ENCODE measurements around the gene CLASP1. TPM values are rescaled to one million over a fixed set of nuclear protein-coding genes. Genes with fewer than 3 reads are reported as not detected.
A peak's percentile ranks its signal among the peaks of the same experiment; 100 is the strongest.

CLASP1 gene
- total RNA-seq, 1 experiment from 2014 or later: 49.2 TPM

DNA sequence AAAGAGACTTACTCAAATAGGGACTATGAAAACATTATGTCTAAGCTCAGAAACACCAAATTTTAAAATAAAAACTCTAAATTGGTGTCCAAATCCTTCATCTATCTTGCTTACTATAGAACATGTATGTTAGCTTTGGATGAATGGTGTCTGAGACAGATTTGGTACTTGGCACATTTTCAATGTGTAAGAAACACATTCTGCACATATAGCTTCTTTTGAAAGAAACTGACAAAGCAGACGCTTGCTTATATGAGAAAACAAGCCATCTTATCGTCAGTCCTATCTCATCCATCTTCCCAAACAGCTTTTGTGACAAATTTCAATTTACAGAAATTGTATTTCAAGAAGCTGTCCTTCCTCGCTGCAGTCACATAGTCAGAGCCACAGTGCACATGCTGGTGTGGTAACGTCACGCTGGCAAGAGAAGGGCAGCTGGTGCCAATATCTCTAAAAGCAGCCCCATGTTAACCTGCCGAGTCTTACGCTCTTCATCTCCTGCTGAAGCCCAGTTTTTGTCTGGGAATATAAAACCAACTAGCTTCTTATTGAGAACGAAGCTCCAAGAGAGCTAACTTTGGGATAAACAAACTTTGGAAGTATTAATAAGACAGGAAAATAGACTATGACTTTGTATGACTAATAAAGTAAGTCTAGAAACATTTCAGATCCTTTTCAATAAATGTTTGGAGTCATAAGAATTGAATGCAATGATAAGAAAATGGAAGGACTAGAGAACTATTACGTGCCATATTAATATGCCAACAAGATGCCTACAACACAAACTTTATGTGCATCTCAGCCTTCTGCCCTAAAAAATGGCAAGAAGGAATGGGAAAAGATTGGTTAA is 289.3 kb downstream of the CLASP1 start:
- in situ Hi-C loops (cut with HindIII; ENCODE audit: low pct_unique_long_range_greater_than_20kb, low sequenced_read_pairs): no loop called here
- Histone ChIP-seq H3K27me3 (ENCODE audit: control insufficient read depth, insufficient read depth, low read length) (no peaks in the 10 kb centered on the region), H3K27ac (ENCODE audit: low read length) (no peak overlapping the region), H3K36me3 (ENCODE audit: control insufficient read depth, insufficient read depth, low read length) (no peaks in the 10 kb centered on the region; the same call in 1 of the 2 replicates), H3K4me3 (ENCODE audit: low read depth in 2 of 2, low read length in 2 of 2) (no peak overlapping the region), H3K9me3 (ENCODE audit: control insufficient read depth, insufficient read depth, low read depth, low read length) (no peaks in the 10 kb centered on the region), H3K4me1 (ENCODE audit: control insufficient read depth, insufficient read depth, low read length) (peaks cover 18% of the 10 kb centered on the region)
- intact Hi-C loops (cut with micrococcal nuclease; ENCODE audit: unreplicated experiment): loop anchor here (10.0 kb wide), 1 partner anchor 265 kb away; no protein-coding TSS in a partner anchor
- POLR2A ChIA-PET: interaction anchor here (0.5 kb wide), 2 partner anchors 22 to 163 kb away, joined by 4 to 6 read pairs; no protein-coding TSS in a partner anchor
- CTCF ChIA-PET: no interaction called here
- peak; percentile 27 for DNase-seq (ENCODE audit: low read depth, low spot score)
- BruUV-seq (replicated peaks): no TSS peak
- no peak for ATAC-seq
- TF ChIP-seq, protein P1, sequence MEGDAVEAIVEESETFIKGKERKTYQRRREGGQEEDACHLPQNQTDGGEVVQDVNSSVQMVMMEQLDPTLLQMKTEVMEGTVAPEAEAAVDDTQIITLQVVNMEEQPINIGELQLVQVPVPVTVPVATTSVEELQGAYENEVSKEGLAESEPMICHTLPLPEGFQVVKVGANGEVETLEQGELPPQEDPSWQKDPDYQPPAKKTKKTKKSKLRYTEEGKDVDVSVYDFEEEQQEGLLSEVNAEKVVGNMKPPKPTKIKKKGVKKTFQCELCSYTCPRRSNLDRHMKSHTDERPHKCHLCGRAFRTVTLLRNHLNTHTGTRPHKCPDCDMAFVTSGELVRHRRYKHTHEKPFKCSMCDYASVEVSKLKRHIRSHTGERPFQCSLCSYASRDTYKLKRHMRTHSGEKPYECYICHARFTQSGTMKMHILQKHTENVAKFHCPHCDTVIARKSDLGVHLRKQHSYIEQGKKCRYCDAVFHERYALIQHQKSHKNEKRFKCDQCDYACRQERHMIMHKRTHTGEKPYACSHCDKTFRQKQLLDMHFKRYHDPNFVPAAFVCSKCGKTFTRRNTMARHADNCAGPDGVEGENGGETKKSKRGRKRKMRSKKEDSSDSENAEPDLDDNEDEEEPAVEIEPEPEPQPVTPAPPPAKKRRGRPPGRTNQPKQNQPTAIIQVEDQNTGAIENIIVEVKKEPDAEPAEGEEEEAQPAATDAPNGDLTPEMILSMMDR (IDR thresholded peaks at IDR 0.05): no peak
- TF ChIP-seq, protein P2, sequence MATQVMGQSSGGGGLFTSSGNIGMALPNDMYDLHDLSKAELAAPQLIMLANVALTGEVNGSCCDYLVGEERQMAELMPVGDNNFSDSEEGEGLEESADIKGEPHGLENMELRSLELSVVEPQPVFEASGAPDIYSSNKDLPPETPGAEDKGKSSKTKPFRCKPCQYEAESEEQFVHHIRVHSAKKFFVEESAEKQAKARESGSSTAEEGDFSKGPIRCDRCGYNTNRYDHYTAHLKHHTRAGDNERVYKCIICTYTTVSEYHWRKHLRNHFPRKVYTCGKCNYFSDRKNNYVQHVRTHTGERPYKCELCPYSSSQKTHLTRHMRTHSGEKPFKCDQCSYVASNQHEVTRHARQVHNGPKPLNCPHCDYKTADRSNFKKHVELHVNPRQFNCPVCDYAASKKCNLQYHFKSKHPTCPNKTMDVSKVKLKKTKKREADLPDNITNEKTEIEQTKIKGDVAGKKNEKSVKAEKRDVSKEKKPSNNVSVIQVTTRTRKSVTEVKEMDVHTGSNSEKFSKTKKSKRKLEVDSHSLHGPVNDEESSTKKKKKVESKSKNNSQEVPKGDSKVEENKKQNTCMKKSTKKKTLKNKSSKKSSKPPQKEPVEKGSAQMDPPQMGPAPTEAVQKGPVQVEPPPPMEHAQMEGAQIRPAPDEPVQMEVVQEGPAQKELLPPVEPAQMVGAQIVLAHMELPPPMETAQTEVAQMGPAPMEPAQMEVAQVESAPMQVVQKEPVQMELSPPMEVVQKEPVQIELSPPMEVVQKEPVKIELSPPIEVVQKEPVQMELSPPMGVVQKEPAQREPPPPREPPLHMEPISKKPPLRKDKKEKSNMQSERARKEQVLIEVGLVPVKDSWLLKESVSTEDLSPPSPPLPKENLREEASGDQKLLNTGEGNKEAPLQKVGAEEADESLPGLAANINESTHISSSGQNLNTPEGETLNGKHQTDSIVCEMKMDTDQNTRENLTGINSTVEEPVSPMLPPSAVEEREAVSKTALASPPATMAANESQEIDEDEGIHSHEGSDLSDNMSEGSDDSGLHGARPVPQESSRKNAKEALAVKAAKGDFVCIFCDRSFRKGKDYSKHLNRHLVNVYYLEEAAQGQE (IDR thresholded peaks at IDR 0.05; ENCODE audit: insufficient read depth in 1 of 2, low read depth in 2 of 2, low read length in 1 of 2): no peak
- TF ChIP-seq SIN3A (IDR thresholded peaks at IDR 0.05; ENCODE audit: borderline replicate concordance, insufficient read depth, low read depth, low read length) (no peak), TCF7L2 (IDR thresholded peaks at IDR 0.05; ENCODE audit: low read depth, low read length) (no peak), POLR2AphosphoS5 (IDR thresholded peaks at IDR 0.05; ENCODE audit: low read depth, low read length) (no peak)

DNA sequence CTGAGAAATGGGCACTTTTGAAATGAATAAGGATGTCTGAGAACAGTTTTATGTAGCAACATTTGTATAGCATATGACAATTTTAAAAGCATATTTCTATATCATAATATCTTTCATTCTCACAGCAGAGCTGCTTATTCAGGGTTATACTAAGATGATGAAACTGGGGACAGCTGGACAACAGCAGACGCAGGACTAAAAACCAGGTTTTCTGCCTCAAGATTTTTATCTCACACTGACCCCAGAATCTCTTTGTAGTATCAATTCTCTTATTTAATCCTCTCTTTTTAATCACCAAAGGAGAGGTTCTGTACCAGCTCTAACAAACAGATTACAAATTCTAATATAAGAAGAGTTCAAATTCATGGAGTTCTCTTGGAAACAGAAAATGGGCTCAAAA is 290.1 kb downstream of the CLASP1 start:
- Histone ChIP-seq H3K27ac (ENCODE audit: low read length) (no peak overlapping the region), H3K27me3 (ENCODE audit: control insufficient read depth, insufficient read depth, low read length) (no peaks in the 10 kb centered on the region), H3K9me3 (ENCODE audit: control insufficient read depth, insufficient read depth, low read depth, low read length) (no peaks in the 10 kb centered on the region), H3K36me3 (ENCODE audit: control insufficient read depth, insufficient read depth, low read length) (peaks cover under 1% of the 10 kb centered on the region), H3K4me3 (ENCODE audit: low read depth in 2 of 2, low read length in 2 of 2) (no peak overlapping the region), H3K4me1 (ENCODE audit: control insufficient read depth, insufficient read depth, low read length) (peaks cover 15% of the 10 kb centered on the region)
- DNase-seq (ENCODE audit: low read depth, low spot score) (no peak), ATAC-seq (no peak)
- POLR2A ChIA-PET: interaction anchor here (0.6 kb wide), 1 partner anchor 172 kb away, joined by 6 read pairs; no protein-coding TSS in a partner anchor
- TF ChIP-seq SIN3A (IDR thresholded peaks at IDR 0.05; ENCODE audit: borderline replicate concordance, insufficient read depth, low read depth, low read length) (no peak), POLR2AphosphoS5 (IDR thresholded peaks at IDR 0.05; ENCODE audit: low read depth, low read length) (no peak), TCF7L2 (IDR thresholded peaks at IDR 0.05; ENCODE audit: low read depth, low read length) (no peak)
- TF ChIP-seq, protein P1 (IDR thresholded peaks at IDR 0.05): no peak
- TF ChIP-seq, protein P2 (IDR thresholded peaks at IDR 0.05; ENCODE audit: insufficient read depth in 1 of 2, low read depth in 2 of 2, low read length in 1 of 2): no peak
- CTCF ChIA-PET: no interaction called here
- BruUV-seq (replicated peaks): no TSS peak
- intact Hi-C loops (cut with micrococcal nuclease; ENCODE audit: unreplicated experiment) (loop anchor here (10.0 kb wide), 1 partner anchor 264 kb away; no protein-coding TSS in a partner anchor), in situ Hi-C loops (cut with HindIII; ENCODE audit: low pct_unique_long_range_greater_than_20kb, low sequenced_read_pairs) (no loop called here)
